NCI-H1048 (cell line): ENCODE results near the gene VPS11.
A peak's percentile ranks its signal among the peaks of the same experiment; 100 is the strongest.
"Not testable (repeated sequence)": the region's sequence is repeated elsewhere in the genome, so short reads cannot be mapped to it uniquely, and the experiment has no call there.

Experiments
- DNase-seq: peaks from one replicate; lab custom pipeline; 2025; lab: John Stamatoyannopoulos, UW

Gene VPS11

DNA sequence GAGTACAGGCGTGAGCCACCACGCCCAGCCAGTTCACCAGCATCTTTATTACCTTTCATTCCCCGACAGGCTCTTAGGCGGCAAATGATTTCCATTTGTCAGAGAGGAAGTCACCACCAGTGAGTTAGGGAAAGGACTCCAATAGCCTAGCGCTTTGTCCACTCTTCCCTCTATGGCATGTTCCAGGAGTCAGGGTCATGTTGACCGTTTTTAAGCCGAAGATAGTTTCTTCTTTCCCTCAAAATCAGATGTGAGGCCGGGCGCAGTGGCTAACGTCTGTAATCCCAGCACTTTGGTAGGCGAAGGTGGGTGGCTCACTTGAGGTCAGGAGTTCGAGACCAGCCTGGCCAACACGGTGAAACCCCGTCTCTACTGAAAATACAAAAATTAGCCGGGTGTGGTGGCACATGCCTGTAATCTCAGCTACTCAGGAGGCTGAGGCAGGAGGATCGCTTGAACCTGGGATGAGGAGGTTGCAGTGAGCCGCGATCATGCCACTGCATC lies 35.6 kb downstream of the VPS11 start:
- not testable (repeated sequence) for DNase-seq

DNA sequence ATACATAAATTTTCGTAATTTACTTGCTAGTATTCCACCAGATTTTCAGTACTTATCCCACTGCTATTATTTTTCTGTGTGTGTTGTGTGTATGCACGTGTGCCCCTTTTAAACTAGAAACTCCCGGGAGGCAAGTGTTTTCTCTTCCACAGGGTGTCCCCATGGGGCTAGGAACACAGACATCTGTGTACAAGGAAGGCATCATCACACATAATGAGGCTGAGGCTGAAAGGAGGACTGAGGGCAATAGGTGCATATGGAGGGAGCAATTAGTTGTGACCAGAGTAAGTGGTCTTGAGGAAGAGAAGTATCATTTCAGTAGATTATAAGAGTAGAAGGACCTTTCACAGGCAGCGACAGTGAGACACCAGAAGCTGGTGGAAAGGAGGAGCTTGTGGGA lies 36.2 kb downstream of the VPS11 start:
- DNase-seq: no peak

DNA sequence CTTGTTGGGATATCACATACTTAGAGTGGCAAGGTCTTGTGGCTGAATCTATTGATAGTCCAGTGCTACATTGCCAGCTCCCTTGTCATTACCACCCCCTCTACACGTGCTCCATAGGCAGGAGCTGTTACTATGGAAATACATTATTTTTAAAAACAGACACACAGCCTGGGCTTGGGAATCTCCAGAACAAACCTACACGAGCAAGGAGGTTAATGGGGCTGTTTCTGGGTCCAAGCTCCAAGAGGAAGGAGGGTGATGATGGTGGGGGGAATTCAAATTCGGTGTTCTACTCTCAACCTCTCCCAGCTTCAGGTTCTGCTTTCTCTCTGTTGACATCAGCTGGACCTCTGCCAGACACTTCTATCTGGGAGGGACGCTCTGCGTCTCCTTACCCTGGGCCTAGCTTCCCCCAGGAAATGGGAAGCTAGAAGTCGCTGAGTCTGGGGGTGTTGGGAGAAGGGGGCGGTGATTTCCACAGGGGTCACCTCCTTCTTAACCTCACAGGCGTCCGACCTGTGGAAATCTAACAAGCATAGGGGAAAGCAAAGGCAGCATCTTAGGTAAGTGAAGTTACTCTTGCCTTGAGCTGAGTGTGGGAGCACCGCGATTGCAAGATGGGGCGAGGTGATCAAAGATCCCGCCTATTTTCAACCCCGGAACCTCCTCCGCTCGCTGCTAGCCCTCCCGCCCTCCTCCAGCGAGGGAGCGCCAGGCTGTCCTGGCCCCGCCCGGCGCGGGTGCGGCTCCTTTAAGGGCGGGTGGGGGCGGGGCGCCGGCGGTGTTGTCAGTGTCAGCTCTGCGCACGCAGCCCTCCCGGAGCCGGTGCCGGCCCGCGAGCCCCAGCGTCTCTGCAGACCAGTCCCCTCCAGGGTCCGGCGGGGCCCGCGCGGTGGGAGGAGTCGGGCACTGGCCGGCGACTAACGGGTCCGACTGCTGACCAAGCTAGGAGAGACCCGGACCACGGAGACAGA lies 39.2 kb downstream of the VPS11 start, which contains the start of gene C2CD2L:
Gene C2CD2L (plus strand): TSS at position 781 of the 974 bp plus-strand sequence. CDS start 398 bp downstream, outside the sequence.
- DNase-seq: peak; percentile 78

DNA sequence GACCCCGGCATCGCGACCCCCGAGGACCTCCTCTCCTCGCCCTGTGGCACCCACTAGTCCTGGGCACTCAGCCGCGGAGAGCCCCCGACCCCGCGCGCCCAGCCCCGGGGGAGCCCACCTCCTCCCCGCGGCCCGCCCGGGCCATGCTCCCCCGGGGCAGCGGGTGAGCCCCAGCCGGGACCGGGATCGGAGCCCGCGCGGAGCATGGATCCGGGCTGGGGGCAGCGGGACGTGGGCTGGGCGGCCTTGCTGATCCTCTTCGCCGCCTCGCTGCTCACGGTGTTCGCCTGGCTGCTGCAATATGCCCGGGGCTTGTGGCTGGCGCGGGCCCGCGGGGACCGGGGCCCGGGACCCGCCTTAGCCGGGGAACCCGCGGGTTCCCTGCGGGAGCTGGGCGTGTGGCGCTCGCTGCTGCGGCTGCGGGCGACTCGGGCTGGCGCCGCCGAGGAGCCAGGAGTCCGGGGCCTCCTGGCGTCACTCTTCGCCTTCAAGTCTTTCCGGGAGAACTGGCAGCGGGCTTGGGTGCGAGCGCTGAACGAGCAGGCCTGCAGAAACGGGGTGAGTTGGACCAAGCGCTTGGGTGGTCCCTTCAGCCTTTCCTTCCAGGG lies 40.0 kb downstream of the VPS11 start:
- no peak for DNase-seq

DNA sequence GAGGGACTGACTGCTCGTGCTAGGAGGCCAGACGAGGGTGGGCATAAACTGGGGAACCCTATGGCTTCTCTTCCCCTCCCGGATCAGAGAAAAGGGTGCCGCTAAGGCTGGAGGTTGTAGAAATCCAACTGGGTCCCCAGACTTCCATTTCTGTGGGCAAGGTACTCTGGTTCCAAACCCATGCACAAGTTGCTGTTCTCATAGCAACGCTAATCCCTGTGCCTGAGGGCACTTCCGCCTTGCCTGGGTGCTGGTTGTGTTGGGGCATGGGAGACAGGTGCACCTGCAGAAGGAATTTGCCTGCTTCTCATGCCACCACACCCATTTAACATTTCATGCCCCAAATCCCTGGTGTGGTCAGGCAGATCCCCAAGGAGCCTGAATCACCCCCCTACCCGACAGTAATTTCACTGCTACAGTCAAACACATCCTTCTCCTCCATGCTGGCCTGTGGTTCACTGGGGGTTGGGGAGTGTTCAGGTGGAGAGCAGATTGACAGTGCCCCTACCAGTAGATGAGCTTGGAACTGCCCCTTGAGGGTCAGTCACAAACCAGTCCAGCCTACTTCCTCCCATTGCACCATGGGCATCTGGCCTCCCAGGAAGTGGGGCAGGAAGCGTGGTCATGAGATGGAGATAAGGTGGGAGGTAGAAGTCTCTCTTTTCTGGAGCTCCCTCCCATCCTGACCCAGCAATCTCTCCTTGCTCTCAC lies 40.7 kb downstream of the VPS11 start:
- DNase-seq: peak; percentile 79

DNA sequence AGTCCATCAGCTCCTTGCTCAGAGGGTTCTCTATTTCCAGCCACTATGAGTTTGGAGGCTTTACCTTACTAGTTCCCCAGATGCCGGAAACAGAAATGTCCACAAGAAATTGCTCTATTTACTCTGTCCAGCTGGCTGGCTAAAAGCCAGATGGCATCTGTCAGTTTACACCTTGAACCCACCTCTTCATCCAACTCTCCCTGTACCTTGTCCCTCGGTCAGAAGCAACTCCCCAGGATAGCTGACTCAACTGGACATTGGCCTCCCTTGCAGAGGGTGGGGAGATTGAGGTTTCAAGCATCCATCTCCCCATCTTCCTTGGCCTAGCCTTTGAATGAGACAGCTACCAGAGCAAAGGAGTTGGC lies 41.2 kb downstream of the VPS11 start:
- DNase-seq: no peak

DNA sequence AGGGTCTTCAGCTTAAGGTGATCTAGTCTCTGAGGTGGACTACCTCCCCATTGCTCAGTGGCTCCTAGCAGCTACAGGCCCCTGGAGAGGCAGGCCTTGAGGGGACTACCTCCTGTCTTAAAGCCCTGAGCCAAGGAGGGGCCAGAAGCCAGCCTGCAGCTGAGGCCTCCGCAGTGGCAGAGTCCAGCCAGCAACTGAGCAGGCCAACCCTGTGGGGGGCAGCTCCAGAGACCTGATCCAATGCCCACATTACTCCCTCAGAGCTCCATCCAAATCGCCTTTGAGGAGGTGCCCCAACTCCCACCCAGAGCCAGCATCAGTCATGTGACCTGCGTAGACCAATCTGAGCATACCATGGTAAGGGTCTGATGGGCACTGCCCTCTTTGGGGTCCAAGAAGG lies 42.2 kb downstream of the VPS11 start:
- no peak for DNase-seq

DNA sequence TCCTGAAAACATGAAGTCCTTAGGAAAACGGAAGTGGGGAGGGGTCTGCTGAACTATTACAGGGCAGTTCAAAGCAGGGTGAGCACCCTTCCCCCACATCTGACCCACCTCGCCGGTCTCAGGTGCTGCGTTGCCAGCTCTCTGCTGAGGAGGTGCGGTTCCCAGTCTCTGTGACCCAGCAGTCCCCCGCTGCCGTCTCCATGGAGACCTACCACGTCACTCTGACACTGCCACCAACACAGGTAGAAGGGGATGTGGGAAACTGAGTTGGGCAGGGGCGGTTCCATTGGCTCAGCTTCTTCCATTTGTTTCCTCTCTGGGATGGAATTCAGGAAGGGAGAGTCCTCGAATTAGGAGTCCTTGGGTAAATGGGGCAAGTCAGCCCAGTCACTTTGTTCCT lies 42.8 kb downstream of the VPS11 start:
- no peak for DNase-seq

DNA sequence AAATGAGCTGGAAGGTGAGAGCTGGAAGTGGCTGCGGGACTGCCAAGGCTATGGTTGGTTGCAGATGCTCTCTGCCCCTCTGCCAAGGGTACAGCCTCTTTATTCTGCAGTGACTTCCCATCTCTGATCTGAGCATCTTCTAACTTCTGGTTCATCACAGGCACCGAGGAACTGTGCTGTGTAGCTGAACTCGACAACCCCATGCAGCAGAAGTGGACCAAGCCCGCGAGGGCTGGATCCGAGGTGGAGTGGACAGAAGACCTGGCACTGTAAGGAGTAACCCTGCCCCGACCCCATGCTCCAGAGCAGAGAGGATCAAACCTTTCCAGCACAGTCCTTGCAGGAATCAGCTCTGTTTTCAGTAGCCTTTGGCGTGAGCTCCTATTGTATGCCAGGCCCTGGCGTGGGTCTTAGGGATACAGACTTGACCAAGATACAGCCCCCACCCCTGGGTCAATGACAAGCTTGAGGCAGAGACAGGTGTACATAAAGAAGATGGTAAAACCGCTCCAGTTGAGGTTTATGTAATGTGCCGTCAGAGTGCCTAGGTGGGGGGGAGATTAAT lies 43.8 kb downstream of the VPS11 start:
- DNase-seq: no peak

DNA sequence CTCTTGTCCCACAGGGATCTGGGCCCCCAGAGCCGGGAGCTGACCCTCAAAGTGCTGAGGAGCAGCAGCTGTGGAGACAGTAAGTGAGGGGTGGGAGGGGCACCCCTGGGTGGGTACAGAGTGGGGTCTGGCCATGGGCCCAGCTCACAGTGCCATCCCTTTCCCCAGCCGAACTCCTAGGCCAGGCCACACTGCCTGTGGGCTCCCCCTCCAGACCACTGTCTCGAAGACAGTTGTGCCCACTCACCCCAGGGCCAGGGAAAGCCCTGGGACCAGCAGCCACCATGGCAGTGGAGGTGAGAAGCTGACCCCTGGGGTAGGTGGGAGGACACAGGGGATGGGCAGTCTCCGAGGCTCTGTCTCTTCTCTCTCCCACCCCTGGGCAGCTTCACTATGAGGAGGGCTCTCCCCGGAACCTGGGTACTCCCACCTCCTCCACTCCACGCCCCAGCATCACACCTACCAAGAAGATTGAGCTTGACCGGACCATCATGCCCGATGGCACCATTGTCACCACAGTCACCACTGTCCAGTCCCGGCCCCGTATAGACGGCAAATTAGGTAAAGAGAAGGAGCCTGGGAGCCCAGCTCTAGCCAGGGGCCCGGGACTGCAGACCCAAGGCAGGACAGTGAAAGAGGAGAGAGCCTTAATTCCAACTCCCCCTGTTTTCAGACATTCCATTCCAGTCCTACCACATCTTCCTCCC lies 44.8 kb downstream of the VPS11 start:
- DNase-seq: no peak

DNA sequence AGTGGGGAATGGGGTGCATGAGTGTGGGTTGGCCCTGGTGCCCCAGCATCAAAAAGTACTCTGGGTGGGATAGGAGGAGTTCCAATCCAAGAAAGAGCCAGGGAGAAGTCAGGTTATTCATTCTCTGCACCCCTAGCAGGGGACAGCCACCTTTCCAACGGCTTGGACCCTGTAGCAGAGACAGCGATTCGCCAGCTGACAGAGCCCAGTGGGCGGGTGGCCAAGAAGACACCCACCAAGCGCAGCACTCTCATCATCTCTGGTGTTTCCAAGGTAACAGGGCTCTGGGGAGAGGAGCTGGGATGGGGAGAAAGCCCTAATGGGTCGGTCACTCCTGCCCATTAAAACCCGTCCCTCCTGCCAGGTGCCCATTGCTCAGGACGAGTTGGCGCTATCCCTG lies 46.1 kb downstream of the VPS11 start:
- DNase-seq: no peak

DNA sequence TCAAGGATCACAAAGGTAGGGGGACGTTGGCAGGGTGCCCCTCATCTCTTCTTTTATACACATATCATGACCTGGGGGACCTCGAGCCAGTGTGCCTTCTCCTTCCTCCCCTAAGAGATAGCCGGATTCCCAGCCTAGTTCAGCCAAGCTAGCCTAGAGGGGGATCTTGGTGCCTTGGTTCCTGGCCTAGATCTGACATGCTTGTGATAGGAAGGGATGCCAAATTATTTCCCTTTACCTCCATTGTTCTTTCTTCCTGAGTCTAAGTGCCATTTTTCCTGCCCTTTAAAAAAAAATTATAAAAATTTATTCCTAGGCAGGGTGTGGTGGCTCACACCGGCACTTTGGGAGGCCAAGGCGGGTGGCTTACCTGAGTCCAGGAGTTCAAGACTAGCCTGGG lies 46.7 kb downstream of the VPS11 start:
- DNase-seq: no peak

DNA sequence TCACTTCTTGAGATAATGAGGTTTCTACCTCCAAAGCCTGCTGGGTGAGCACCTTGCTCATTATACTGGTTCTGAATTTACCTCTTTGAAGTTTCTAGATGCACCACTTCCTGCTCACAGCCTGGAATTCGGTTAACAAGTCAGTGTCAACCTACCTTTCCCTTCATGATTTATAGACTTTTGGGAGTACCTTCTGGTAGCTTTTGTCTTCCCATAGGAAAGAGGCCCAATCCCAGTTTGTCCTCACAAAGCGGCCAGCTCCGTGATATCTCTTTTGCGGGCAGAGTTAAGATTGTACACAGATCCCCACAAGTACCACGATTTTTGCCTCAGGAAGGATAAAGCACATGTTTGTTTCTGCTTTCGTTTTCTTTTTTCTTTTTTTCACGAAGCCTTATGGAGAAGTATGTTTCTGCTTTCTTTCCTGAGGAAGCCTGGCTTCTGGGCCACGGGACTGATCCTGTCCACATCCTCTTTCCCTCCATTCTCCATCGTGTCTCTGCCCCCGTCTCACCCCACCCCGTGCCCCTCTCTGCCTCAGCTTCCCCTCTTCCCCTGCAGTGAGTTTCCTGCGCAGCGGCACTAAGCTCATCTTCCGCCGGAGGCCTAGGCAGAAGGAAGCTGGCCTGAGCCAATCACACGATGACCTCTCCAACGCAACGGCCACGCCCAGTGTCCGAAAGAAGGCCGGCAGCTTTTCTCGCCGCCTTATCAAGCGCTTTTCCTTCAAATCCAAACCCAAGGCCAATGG lies 48.0 kb downstream of the VPS11 start:
- DNase-seq: no peak

DNA sequence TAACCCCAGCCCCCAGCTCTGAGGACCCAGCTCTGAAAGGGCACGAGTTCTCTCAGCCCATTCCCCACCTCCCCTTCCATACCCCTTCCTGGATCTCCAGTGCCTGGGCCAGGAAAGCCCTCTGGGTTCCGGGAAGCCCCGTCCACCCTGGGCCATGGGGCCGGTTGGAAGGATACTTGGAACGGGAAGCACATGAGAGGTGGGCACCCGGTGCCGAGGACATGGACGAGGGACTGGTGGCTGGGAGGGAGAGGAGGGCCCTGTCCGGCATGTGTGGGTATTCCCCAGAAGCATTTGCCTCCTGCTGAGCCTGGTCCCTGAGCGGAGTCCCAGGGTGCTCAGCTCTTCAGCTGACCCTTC lies 48.6 kb downstream of the VPS11 start:
- DNase-seq: no peak

DNA sequence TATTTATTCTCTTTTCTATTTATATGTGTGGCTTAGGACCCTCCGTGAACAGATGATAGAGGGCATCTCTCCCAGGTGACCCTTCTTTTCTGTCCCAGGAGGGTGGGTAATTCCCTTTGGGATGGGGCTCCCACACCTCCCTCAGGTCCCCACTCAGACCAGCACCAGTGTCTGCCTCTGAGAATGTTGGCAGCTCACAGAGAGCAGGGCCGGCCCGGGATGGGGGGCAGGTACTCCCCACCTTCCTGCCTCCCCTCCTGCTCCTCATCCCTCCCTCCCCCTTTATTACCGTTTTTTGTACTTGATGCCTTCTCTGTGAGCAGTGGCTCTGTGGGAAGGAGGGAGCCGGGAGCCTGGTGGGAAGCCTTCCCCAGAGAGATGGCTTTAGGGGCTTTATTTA lies 49.0 kb downstream of the VPS11 start:
- no peak for DNase-seq

DNA sequence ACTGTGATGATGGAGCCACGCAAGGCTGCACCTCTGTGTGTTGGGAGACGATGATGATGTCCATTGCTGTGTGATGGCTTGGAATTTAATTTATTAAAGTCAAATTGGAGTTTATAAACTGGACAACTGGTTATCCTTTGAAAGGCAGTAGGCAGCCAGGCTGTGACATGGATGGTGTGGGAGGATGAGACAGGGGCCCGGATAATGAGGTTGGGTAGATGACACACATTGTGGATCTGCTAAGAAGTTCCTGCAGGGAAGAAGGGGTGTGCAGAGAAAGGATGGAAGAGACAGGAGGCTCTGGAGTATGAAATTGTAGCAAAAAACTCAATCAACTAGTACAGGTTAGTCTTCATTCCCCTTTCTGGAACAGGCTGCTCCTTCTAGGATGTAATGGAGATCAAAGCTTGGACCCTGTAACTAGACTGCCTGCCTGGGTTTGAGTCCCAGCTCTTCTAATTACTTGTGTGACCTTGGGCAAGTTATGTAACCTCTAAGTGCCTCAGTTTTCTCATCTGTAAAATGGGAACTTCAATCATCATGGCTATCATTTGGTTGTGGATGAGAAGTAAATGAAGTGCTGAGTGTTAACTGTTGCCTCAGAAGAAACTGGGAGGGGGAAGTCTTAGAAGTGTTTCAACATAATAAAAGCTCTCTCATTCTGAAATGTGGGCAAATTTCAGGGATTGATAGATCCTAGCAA lies 49.5 kb downstream of the VPS11 start:
- DNase-seq: no peak

DNA sequence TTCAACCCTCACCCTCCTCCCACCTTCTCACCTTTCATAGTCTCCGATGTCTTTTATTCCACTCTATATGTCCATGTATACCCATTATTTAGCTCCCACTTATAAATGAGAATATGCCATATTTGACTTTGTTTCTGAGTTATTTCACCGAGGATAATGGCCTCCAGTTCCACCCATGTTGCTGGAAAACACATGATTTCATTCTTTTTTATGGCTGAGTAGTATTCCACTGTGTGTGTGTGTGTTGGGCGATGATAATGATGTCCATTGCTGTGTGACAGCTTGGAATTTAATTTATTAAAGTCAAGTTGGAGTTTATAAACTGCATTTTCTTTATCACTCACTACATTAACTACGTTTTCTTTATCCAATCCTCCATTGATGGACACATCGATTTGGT lies 50.6 kb downstream of the VPS11 start:
- no peak for DNase-seq

DNA sequence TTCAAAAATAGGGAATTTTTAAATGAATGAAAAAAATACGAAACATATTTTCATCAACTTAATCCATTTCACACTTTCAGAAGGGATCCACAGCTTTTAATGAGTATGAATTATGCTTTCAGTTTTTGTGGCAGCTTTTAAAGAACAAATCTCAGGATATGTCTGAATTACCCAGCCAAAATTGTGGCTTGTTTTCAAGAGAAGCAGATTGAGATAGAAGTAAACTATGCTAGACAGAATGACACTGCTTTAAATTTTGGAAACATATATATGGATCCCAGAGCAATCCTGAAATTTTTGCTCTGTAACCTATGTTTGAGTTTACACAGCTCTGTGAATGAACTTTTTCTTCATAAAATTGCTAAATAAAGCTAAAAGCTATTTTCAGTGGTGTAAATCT lies 51.3 kb downstream of the VPS11 start:
- DNase-seq: no peak

DNA sequence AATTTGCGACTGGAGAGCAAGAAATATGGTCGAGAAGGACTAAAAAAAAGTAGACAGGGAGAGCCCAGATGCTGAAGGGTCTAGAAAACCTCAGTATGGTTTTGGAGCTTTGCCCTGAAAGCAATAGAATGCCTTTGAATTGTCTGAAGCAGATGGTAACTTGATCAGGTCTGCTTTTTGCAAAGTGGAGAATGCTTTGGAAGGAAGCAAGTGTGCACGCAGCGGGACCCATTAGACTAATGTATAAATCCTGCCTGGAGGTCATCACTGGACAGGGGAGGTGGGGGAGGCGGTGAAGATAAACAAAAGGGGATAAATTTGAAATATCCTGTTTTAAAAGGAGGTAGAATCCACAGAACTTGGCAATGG lies 53.0 kb downstream of the VPS11 start:
- DNase-seq: no peak

DNA sequence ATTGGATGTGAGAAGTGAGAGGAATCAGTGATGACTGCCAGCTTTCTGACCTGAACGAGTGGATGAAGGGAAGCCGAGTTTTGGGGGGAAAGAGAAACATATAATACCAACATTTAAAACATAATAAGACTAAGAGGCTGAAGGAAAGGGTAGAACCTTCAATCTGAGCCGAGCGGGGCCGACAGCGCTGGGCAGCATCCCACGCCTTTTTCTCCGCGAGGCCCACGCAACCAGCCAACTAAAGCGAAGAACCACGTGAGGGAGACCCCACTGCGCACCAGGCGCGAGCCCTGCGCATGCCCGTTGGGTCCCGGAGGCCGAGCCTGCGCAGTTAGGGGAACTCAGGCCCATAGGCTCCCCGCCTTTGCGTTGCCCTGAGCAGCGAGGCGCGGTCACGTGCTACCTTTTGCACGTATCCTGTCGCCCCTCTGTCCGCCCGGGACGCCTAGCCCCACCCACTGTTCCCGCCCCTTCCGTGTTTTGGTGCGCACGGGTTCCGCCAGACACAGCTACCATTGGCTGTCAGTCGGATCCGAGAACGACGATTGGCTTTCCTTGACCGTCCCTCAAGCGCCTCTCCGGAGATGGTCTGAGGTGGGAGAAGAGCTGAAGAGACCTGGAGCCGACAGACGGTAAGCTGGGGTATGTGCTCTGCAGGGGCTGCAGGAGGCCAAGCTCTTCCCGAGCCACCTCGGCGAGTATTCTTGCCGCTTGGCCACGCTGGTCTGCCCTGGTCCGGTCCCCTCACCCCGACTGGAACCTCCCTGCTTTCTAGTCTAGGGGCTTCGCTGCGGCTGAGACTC lies 53.6 kb downstream of the VPS11 start, which contains the start of gene HINFP:
Gene HINFP (plus strand): TSS at position 573 of the 803 bp plus-strand sequence. CDS start 5,365 bp downstream, outside the sequence.
- peak; percentile 96 for DNase-seq
